ENCODE results near the gene UNC5C. TPM values are rescaled to one million over a fixed set of nuclear protein-coding genes. Genes with fewer than 3 reads are reported as not detected.

Gene UNC5C
- total and polyA plus RNA-seq, 4 donors = 0.27 to 1.2 (median 0.78) TPM

- DNase-seq (ENCODE audit: low spot score) = no peak
- Histone ChIP-seq H3K36me3 (ENCODE audit: control insufficient read depth in 4 of 4, insufficient read depth in 3 of 4, low read depth in 1 of 4, low read length in 3 of 4) (no peaks in the 10 kb centered on the region), H3K4me1 (ENCODE audit: control insufficient read depth in 4 of 4, insufficient read depth in 4 of 4, low read length in 3 of 4) (no peaks in the 10 kb centered on the region), H3K27ac (ENCODE audit: low read depth in 1 of 2, low read length in 2 of 2) (no peak overlapping the region), H3K9ac (ENCODE audit: low read depth in 1 of 2, low read length in 2 of 2) (no peak overlapping the region), H3K9me3 (ENCODE audit: control insufficient read depth in 4 of 4, low read length in 3 of 4) (no peaks in the 10 kb centered on the region), H3K27me3 (ENCODE audit: control insufficient read depth in 4 of 4, insufficient read depth in 4 of 4, low read length in 3 of 4) (no peaks in the 10 kb centered on the region), H3K4me3 (ENCODE audit: low read depth in 1 of 3, low read length in 3 of 3) (no peak overlapping the region)
- TF ChIP-seq REST (IDR thresholded peaks at IDR 0.05) = no peak
- 79% methylated on average over 1 of the region's 1 CpG for WGBS
These were observed 72.7 kb downstream of the UNC5C start for GRCh38 chr4:95476121-95476520.

- H3K36me3 ChIP-seq (ENCODE audit: control insufficient read depth in 4 of 4, insufficient read depth in 3 of 4, low read depth in 1 of 4, low read length in 3 of 4) = no peaks in the 10 kb centered on the region
- no peak overlapping the region for H3K4me3 ChIP-seq (ENCODE audit: low read depth in 1 of 3, low read length in 3 of 3)
- no peaks in the 10 kb centered on the region for H3K4me1 ChIP-seq (ENCODE audit: control insufficient read depth in 4 of 4, insufficient read depth in 4 of 4, low read length in 3 of 4)
- no peak overlapping the region for H3K9ac ChIP-seq (ENCODE audit: low read depth in 1 of 2, low read length in 2 of 2)
- H3K27me3 ChIP-seq (ENCODE audit: control insufficient read depth in 4 of 4, insufficient read depth in 4 of 4, low read length in 3 of 4) = no peaks in the 10 kb centered on the region
- TF ChIP-seq NR2F2 (IDR thresholded peaks at IDR 0.05) (no peak), ATF3 (IDR thresholded peaks at IDR 0.05) (no peak), RAD21 (IDR thresholded peaks at IDR 0.05) (no peak), EGR1 (IDR thresholded peaks at IDR 0.05; ENCODE audit: low read depth in 2 of 2) (no peak), RXRA (IDR thresholded peaks at IDR 0.05) (no peak), JUND (IDR thresholded peaks at IDR 0.05) (no peak), MAX (IDR thresholded peaks at IDR 0.05) (no peak), HNF4A (conservative IDR thresholded peaks at IDR 0.05) (no peak), FOXA2 (IDR thresholded peaks at IDR 0.05) (no peak), REST (IDR thresholded peaks at IDR 0.05) (no peak), HNF4G (IDR thresholded peaks at IDR 0.05) (no peak)
- 45% methylated on average over 3 of the region's 3 CpGs for WGBS
- no peak for DNase-seq (ENCODE audit: low spot score)
- H3K27ac ChIP-seq (ENCODE audit: low read depth in 1 of 2, low read length in 2 of 2) = no peak overlapping the region
- no peaks in the 10 kb centered on the region for H3K9me3 ChIP-seq (ENCODE audit: control insufficient read depth in 4 of 4, low read length in 3 of 4)
These were observed 76.2 kb downstream of the UNC5C start for GRCh38 chr4:95472534-95472933.

GRCh38 chr4:95470622-95471021, 78.2 kb downstream of the UNC5C start:
- WGBS = 72% methylated on average over 4 of the region's 4 CpGs
- Histone ChIP-seq H3K27me3 (ENCODE audit: control insufficient read depth in 4 of 4, insufficient read depth in 4 of 4, low read length in 3 of 4) (no peaks in the 10 kb centered on the region), H3K27ac (ENCODE audit: low read depth in 1 of 2, low read length in 2 of 2) (no peak overlapping the region), H3K9me3 (ENCODE audit: control insufficient read depth in 4 of 4, low read length in 3 of 4) (no peaks in the 10 kb centered on the region), H3K4me1 (ENCODE audit: control insufficient read depth in 4 of 4, insufficient read depth in 4 of 4, low read length in 3 of 4) (no peaks in the 10 kb centered on the region), H3K9ac (ENCODE audit: low read depth in 1 of 2, low read length in 2 of 2) (no peak overlapping the region), H3K36me3 (ENCODE audit: control insufficient read depth in 4 of 4, insufficient read depth in 3 of 4, low read depth in 1 of 4, low read length in 3 of 4) (no peaks in the 10 kb centered on the region), H3K4me3 (ENCODE audit: low read depth in 1 of 3, low read length in 3 of 3) (no peak overlapping the region)
- DNase-seq (ENCODE audit: low spot score) = no peak
- TF ChIP-seq TAF1 (conservative IDR thresholded peaks at IDR 0.05) (no peak), MAX (IDR thresholded peaks at IDR 0.05) (no peak), FOXA2 (IDR thresholded peaks at IDR 0.05) (no peak), CTCF (IDR thresholded peaks at IDR 0.05; ENCODE audit: low read depth, low read length, missing input control) (no peak), SP1 (IDR thresholded peaks at IDR 0.05) (no peak), HNF4G (IDR thresholded peaks at IDR 0.05) (no peak), FOXA1 (IDR thresholded peaks at IDR 0.05) (no peak), HNF4A (conservative IDR thresholded peaks at IDR 0.05) (no peak), GABPA (IDR thresholded peaks at IDR 0.05 in 1 of 2, conservative IDR thresholded peaks at IDR 0.05 in 1 of 2) (no peak), RAD21 (IDR thresholded peaks at IDR 0.05) (no peak), YY1 (IDR thresholded peaks at IDR 0.05) (no peak)
